Type B pancreatic cell (in vitro differentiated cells): ENCODE data around the gene PLXNB1. TPM values are rescaled to one million over a fixed set of nuclear protein-coding genes. Genes with fewer than 3 reads are reported as not detected.
"Not testable (repeated sequence)": the region's sequence is repeated elsewhere in the genome, so short reads cannot be mapped to it uniquely, and the experiment has no call there.

Source experiments
- DNase-seq: peaks from one replicate; pipeline ENCODE4 v3.0.0; 2021; ENCODE audit warnings: mixed read lengths; ENCODE audit not compliant: unreplicated experiment; ENCODE audit errors: extremely low spot score
- H3K27ac Mint-ChIP-seq: 2 replicates; pipeline ENCODE4 v1.8.0; 2021; ENCODE audit warnings: mild to moderate bottlenecking, mixed read lengths
- H3K27me3 Mint-ChIP-seq: 2 replicates; pipeline ENCODE4 v1.8.0; 2021; ENCODE audit warnings: mixed read lengths
- H3K36me3 Mint-ChIP-seq: 2 replicates; pipeline ENCODE4 v1.8.0; 2021; ENCODE audit warnings: mixed read lengths
- H3K4me1 Mint-ChIP-seq: one replicate; pipeline ENCODE4 v1.8.0; 2021; ENCODE audit warnings: mixed read lengths; ENCODE audit not compliant: unreplicated experiment
- H3K4me3 Mint-ChIP-seq: 2 replicates; pipeline ENCODE4 v1.8.0; 2021; ENCODE audit warnings: mild to moderate bottlenecking, mixed read lengths
- H3K9me3 Mint-ChIP-seq: 2 replicates; pipeline ENCODE4 v1.8.0; 2021; ENCODE audit warnings: mixed read lengths
- total RNA-seq: library from RNA; stranded (reverse); gene quantifications from 2 replicates; pipeline ENCODE4 v1.2.1, GENCODE V29; 2021; ENCODE audit warnings: low replicate concordance
- TF ChIP-seq, protein P1 (sequence below): fragments of 200-600 bp; sonication (generic); conservative IDR thresholded peaks from 2 replicates; pipeline ENCODE4 v1.5.0; 2021; ENCODE audit warnings: antibody characterized with exemption, mild to moderate bottlenecking

Gene PLXNB1
- total RNA-seq, 1 donor from 2014 or later = 212 TPM

DNA sequence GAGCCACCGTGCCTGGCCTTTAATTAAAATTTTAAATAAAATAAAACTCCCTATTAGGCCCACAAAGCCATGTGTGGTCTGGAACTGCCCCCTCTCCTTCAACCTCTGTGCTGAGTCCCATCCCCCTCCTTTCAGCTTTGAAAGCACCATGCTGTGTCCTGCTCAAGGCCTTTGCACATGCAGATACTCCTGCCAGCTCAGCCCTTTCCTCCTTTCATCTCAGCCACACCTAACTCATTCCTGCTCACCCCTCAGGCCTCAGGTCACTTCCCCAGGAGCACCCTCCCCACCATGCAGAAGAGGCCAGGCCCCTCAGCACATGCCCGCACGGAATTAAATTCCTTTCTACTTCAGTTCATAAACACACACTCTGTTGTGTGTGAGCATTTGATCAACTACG lies 44.7 kb upstream of the PLXNB1 start:
- H3K27ac Mint-ChIP-seq = peak overlapping the region; percentile 79
- peaks cover 22% of the 10 kb centered on the region for H3K4me1 Mint-ChIP-seq
- DNase-seq = no peak
- TF ChIP-seq, protein P1, sequence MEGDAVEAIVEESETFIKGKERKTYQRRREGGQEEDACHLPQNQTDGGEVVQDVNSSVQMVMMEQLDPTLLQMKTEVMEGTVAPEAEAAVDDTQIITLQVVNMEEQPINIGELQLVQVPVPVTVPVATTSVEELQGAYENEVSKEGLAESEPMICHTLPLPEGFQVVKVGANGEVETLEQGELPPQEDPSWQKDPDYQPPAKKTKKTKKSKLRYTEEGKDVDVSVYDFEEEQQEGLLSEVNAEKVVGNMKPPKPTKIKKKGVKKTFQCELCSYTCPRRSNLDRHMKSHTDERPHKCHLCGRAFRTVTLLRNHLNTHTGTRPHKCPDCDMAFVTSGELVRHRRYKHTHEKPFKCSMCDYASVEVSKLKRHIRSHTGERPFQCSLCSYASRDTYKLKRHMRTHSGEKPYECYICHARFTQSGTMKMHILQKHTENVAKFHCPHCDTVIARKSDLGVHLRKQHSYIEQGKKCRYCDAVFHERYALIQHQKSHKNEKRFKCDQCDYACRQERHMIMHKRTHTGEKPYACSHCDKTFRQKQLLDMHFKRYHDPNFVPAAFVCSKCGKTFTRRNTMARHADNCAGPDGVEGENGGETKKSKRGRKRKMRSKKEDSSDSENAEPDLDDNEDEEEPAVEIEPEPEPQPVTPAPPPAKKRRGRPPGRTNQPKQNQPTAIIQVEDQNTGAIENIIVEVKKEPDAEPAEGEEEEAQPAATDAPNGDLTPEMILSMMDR = no peak
- peak overlapping the region; percentile 40 for H3K4me3 Mint-ChIP-seq
- no peaks in the 10 kb centered on the region for H3K27me3 Mint-ChIP-seq
- no peaks in the 10 kb centered on the region for H3K9me3 Mint-ChIP-seq
- peaks cover 4% of the 10 kb centered on the region for H3K36me3 Mint-ChIP-seq

DNA sequence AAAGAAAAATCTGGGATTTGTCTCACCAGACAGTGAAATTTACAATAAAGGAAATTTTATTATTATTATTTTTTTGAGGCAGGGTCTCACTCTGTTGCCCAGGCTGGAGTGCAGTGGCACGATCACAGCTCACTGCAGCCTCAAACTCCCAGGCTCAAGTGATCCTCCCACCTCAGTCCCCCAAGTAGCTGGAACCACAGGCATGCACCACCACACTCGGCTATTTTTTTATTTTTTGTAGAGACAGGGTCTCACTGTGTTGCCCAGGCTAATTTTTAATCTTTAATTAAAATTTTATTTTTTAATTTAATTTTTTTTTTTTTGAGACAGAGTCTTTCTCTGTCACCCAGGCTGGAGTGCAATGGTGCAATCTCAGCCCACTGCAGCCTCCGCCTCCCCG lies 44.1 kb upstream of the PLXNB1 start:
- H3K27ac Mint-ChIP-seq = peak overlapping the region; percentile 100
- not testable (repeated sequence) for H3K27me3 Mint-ChIP-seq, H3K4me3 Mint-ChIP-seq, DNase-seq, H3K36me3 Mint-ChIP-seq, H3K9me3 Mint-ChIP-seq
- H3K4me1 Mint-ChIP-seq = peaks cover 22% of the 10 kb centered on the region

DNA sequence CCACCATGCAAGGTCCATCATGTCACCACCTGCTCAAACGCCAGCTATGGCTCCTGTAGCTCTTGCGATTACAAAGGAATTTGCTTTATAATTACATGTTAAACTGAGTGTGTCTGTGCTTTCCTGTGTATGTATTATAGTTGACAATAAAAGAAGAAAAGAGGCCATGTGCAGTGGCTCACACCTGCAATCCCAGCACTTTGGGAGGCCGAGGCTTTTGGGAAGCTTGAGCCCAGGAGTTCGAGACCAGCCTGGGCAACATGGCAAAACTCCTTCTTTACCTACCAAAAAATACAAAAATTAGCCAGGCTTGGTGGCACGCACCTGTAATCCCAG lies 43.7 kb upstream of the PLXNB1 start:
- Mint-ChIP-seq H3K4me3 (peak overlapping the region; percentile 99), H3K9me3 (no peaks in the 10 kb centered on the region), H3K36me3 (peaks cover 4% of the 10 kb centered on the region), H3K4me1 (peaks cover 22% of the 10 kb centered on the region), H3K27ac (peak overlapping the region; percentile 100), H3K27me3 (no peaks in the 10 kb centered on the region)
- no peak for DNase-seq
- TF ChIP-seq, protein P1 = no peak

GRCh38 chr3:48472923-48473616 lies 43.2 kb upstream of the PLXNB1 start:
- Mint-ChIP-seq H3K9me3 (no peaks in the 10 kb centered on the region), H3K4me3 (peak overlapping the region; percentile 99), H3K36me3 (peaks cover 4% of the 10 kb centered on the region), H3K27me3 (no peaks in the 10 kb centered on the region), H3K4me1 (peaks cover 23% of the 10 kb centered on the region), H3K27ac (peak overlapping the region; percentile 100)
- TF ChIP-seq, protein P1 = peak; percentile 73
- DNase-seq = peak; percentile 91

DNA sequence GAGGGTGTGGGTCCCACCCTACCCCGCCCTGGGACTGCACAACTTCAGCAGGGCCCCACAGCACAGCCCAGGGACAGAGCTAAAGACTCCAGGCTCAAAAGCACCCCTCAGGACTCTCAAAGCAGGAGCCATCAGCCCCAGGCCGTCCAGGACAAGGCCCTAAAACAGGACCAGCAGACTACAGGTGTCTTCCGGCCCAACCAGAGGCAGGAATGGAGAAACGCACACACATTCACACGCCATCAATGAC lies 42.7 kb upstream of the PLXNB1 start:
- TF ChIP-seq, protein P1 = no peak
- Mint-ChIP-seq H3K4me3 (peak overlapping the region; percentile 99), H3K4me1 (peaks cover 27% of the 10 kb centered on the region), H3K36me3 (peaks cover 4% of the 10 kb centered on the region), H3K9me3 (no peaks in the 10 kb centered on the region), H3K27me3 (no peaks in the 10 kb centered on the region), H3K27ac (peak overlapping the region; percentile 100)
- DNase-seq = no peak

DNA sequence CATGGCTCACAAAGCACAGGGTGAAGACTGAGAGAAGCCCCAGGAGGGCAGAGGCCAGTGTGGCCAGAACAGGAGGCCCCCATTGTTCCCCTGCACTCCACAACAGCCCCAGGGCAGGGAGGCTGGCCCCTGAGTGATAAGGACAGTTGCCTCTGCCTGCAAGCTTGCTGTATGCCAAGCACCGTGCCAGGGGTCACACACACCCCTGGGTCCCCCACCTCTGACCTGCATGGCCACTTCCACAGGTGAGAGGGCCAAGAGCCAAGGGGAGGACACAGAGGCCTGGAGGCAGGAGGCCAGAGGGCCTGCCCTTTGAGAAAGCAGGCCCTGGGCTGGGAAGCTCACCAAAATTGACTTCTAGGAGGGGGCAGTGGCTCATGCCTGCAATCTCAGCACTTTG lies 40.4 kb upstream of the PLXNB1 start:
- peaks cover 8% of the 10 kb centered on the region for H3K36me3 Mint-ChIP-seq
- H3K27ac Mint-ChIP-seq = peak overlapping the region; percentile 100
- peaks cover 33% of the 10 kb centered on the region for H3K4me1 Mint-ChIP-seq
- TF ChIP-seq, protein P1 = no peak
- H3K9me3 Mint-ChIP-seq = no peaks in the 10 kb centered on the region
- H3K27me3 Mint-ChIP-seq = no peaks in the 10 kb centered on the region
- H3K4me3 Mint-ChIP-seq = peak overlapping the region; percentile 77
- no peak for DNase-seq
